NCI-H1436 (cell line): Measurements from ENCODE around the gene STXBP1.

Experiments
- DNase-seq: peaks from one replicate; lab custom pipeline; 2025; lab: John Stamatoyannopoulos, UW

STXBP1 gene

DNA sequence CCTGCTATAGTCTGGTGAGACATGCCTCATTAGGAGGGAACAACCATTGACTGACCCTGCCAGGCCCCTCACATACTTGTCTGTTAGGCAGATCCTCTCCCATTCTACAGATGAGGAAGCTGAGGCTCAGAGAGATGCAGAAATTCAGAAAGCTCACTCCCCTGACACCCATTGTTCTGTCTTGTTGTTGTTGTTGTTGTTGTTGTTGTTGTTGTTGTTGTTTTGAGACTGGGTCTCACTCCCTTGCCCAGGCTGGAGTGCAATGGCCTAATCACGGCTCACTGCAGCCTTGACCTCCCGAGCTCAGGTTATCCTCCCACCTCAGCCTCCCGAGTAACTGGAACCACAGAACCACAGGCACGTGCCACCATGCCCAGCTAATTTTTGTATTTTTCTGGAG, 81.6 kb downstream of the STXBP1 start:
- no peak for DNase-seq

GRCh38 chr9:127694890-127695720, 83.0 kb downstream of the STXBP1 start:
- no peak for DNase-seq

DNA sequence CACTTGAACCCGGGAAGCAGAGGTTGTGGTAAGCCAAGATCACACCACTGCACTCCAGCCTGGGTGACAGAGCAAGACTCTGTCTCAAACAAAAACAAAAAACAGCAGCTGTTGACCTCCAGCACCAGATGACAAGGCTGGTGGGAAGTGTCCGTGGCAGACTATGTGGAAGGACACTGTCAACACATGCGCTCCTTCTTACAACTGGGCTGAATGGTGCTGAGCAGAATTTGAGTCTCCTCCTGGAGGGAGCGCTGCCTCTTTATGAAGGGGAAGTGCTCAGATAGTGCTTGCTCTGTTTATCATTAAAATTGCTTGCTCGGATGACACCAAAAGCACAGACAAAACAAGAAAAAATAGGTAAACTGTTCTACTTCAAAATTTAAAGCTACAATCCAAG, 85.5 kb downstream of the STXBP1 start:
- DNase-seq, result no peak

DNA sequence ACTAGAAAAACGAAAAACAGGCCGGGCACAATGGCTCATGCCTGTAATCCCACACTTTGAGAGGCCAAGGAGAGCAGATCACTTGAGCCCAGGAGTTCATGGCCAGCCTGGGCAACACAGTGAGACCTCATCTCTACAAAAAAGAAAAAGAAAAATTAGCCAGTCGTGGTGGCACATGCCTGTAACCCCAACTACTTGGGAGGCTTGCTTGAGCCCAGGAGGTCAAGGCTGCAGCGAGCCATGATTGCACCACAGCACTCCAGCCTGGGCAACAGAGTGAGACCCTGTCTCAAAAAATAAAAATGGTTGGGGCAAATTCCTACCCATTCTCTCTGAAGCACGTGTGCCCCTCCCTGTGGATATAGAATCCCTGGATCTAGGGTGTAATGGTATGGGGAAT, 86.3 kb downstream of the STXBP1 start:
- DNase-seq, result no peak

- DNase-seq, result no peak
Observed at GRCh38 chr9:127698985-127699670, 87.1 kb downstream of the STXBP1 start.

DNA sequence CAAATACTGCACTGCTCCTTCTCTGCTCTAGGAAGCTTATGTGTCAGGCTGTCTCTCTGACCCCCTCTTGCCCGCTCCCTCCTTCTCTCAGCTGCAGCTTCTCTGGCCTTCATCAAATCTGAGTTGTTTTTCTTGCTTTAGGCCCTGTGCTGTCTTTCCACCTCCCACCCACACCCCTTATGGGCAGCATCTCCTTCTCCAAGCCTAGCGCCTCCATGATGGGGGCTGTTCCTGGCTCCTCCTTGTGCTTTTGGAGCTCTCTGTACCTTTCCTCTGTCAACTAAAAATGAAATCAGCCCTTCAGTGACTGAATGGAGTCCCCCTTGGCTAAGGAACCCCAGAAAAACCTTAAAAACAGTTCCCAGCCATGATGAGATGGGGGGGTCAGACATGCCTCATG, 88.1 kb downstream of the STXBP1 start:
- DNase-seq, result no peak

- DNase-seq, result no peak
Observed at GRCh38 chr9:127700594-127701255, 88.6 kb downstream of the STXBP1 start.

DNA sequence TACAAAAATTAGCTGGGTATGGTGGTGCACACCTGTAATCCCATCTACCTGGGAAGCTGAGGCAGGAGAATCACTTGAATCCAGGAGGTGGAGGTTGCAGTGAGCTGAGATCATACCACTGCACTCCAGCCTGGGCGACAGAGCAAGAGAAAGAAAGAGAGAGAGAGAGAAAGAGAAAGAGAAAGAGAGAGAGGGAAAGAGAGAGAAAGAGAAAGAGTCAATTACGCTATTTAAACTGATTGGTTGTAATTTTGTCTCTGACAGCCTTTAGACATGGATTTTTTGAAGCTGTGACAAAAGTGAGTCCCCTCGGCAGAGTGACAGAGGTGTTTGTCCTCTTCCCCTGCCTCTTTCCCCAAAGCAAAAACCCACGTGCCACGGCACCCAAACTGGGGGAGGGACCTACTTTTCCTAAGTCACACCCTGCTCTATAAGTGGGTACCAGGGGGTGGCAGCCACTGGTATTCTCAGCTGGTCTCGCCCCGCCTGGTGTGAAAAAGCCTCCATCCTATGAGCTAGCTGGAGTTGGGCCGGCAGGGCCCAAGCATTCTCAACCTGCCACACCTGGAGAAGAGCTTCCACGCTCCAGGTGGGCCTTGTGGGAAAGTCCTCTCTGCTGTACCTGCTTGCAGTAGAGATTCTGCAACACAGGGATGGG, 91.3 kb downstream of the STXBP1 start:
- no peak for DNase-seq

DNA sequence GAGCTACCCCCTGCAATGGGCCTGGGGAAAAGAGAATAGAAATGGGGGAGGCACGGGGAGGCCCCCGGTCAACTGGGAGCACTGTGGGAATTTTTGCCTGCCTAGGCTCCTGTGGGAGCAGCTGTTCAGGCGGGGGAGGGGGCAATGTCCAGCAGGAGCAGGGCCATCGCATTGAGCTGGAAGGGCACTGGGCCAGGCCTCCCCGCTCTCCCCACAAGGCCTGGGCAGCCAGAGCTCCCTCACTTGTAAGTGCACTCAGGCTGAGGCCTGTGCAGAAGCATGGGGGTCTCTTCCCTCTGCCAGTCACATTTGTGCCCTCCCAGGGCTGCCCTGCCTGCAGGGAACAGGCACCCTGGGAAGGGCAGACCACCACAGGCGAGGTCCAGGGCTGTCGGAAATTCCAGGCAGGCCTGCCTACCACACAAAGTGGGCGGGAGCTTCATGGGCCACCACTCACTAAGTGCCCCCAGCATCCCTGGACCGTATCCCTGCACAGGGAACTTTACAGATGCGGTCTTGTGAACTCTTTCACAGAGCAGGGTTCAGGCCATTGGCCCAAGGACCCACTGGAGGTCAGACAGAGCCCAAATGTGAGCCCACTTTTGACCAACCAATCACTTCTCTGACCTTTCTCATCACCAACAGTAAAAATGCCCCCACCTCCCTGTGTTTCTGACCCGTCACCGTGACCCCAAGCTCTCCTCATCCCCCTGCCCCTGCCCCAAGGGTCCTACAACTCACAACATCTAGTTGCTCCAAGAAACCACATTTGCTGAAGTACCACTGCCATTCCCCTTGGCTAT, 93.7 kb downstream of the STXBP1 start:
- no peak for DNase-seq

- DNase-seq, result no peak
Observed at GRCh38 chr9:127706836-127707241, 94.8 kb downstream of the STXBP1 start, which contains the start of gene CFAP157. TSS of gene CFAP157 (plus strand) at chr9:127706988. CDS start at chr9:127707032, 44 bp downstream.

DNA sequence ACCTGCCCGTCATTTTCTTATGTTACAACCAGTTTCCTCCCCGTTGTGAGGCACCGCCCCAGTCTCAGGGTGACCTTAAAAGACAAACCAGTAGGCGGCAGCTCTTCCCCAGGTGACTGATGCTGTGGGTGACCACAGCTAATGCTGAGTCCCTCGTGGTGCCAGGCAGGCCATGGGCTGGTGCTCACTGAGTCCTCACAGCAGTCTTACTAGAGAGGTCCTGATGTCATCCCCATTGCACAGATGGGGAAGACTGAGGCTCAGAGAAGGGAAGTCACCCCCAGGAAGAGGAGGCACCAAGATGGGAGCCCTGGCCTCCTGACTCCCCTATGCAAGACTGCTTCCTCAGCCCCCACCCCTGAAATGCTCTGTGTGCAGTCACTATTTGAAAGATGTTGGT, 95.7 kb downstream of the STXBP1 start:
- DNase-seq, result no peak

- DNase-seq, result no peak
Observed at GRCh38 chr9:127708952-127709587, 97.0 kb downstream of the STXBP1 start.

GRCh38 chr9:127710204-127710783, 98.2 kb downstream of the STXBP1 start:
- DNase-seq, result no peak

DNA sequence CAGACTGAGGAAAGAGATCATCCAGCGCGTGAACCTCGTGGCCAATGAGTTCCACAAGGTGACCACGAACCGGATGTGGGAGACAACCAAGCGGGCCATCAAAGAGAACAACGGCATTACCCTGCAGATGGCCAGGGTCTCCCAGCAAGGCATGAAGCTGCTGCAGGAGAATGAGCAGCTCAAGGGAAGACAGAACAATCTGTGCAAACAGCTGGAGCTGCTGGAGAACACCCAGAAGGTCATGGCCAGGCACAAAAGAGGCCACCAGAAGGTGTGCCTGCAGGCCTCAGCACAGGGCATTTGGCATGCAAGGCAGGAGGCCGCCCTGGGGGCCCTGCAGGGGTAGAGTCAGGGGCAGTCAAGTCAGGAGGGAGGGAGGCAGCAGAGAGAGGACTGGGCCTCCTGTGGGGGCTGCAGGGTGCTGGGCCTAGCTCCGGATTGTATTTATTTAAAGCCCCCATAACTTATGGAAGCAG, 99.2 kb downstream of the STXBP1 start:
- DNase-seq, result no peak

GRCh38 chr9:127711831-127712274, 99.8 kb downstream of the STXBP1 start:
- DNase-seq, result no peak

DNA sequence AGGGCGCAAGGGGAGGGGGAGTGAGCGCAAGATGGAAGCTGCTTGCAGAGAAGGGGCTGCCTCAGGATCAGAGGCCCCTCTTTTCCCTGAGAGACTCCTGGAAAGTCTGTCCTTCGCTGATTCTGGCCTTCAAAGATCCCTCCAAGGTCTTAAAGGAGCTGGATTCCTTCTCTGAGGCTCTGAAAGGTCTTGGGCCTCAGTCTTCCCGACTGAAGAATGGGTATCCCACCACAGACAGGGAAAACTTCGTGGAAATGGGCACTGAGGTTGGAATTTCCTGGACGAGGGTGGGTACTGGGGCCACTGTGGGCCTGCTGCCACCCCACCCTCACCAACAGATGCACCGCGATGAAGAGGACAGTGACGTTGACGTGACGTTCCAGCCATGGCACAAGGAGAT, 100.3 kb downstream of the STXBP1 start:
- no peak for DNase-seq

- DNase-seq, result no peak
Observed at GRCh38 chr9:127712867-127713266, 100.8 kb downstream of the STXBP1 start.

DNA sequence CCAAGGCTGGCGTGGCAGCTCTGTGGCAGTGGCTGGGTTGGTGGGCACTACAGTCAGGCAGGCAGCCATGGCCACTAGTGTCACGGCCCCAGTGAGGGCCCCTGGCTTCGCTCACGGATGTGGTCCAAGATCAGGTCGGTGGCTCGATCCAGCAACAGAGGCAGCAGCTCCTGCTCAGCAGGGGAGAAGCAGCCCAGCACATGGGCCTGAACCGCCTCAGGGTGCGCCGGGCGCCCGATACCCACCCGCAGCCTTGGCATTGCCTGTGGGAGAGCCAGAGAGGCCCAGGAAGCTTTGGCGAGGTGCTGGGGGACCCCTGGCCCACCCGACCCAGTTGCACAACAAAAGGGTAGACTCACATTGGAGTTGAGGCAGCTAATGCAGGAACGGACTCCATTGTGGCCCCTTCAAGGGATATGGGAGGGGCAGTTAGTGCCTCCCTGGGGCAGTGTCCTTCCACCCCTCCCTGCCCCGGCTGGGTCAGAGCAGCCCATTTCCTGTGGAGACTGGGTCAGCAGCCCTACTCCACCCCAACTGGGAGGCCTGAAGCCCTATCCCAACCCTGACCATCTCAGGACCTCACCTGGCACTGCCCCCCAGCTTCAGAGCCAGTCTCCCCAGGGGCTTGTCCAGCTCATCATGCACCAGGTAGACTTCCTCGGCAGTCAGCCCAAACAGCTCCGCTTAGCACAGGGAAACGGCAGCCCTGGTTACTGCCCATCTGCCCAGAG, 102.1 kb downstream of the STXBP1 start:
- no peak for DNase-seq

DNA sequence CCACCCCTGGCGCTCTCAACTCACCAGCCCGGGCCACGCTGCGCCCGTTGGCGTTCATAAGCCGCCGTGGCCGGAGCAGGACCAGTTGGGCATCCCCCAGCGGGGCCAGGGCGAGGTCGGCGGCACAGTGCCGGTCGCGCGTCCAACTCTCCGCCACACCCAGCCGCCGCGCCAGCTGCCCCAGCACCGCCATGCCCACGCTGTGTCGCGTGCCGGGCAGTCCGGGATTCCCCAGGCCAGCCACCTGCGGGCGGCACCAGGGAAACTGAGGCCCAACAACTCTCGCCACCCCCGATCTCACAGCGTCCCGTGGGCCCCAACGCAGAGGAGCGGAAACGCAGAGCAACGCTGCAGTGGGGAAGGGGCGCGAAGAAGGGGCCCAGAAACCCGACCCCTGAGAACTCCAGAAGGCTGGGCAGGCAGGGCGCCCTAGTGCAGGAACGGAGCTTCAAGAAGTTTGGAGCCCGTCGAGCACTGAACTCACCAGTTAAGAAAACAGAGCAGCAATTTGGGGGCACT, 102.9 kb downstream of the STXBP1 start:
- DNase-seq, result no peak
